Fibroblast of lung (primary cell): ENCODE measurements around the gene VAPB. TPM values are rescaled to one million over a fixed set of nuclear protein-coding genes. Genes with fewer than 3 reads are reported as not detected.

Experiments
- DNase-seq, 2 donors: peaks; one replicate each; pipeline versions ENCODE4 v3.0.0 to v3.0.0-alpha.2; 2010; ENCODE audit warnings: low read depth in 2 of 2
- H2AFZ ChIP-seq: 2 replicates; pipeline ENCODE4 v1.5.1; 2012; ENCODE audit warnings: low read length, control low read depth, inconsistent platforms
- H3K27ac ChIP-seq: 2 replicates; pipeline ENCODE4 v1.5.1; 2011; ENCODE audit warnings: low read length, control low read depth; ENCODE audit not compliant: insufficient read depth
- H3K27me3 ChIP-seq: 2 replicates; pipeline ENCODE4 v1.5.1; 2011; ENCODE audit warnings: mild to moderate bottlenecking, low read length; ENCODE audit not compliant: control insufficient read depth, insufficient read depth
- H3K36me3 ChIP-seq: 2 replicates; pipeline ENCODE4 v1.5.1; 2011; ENCODE audit warnings: low read length; ENCODE audit not compliant: control insufficient read depth, insufficient read depth
- H3K4me1 ChIP-seq: 2 replicates; pipeline ENCODE4 v1.5.1; 2011; ENCODE audit warnings: low read length; ENCODE audit not compliant: control insufficient read depth, insufficient read depth; ENCODE audit errors: extremely low read depth
- H3K4me2 ChIP-seq: 2 replicates; pipeline ENCODE4 v1.5.1; 2011; ENCODE audit warnings: low read length, control low read depth; ENCODE audit not compliant: insufficient read depth; ENCODE audit errors: extremely low read depth
- H3K4me3 ChIP-seq, 4 experiments: fragments of 200-600 bp in 1 of 4; sonication (generic) in 1 of 4; replicated peaks in 1 of 4; 2 replicates each; pipeline ENCODE4 v1.5.1; 2011 to 2016; ENCODE audit warnings: low read length in 4 of 4, low read depth in 3 of 4, mild to moderate bottlenecking in 3 of 4, control low read depth in 2 of 4, inconsistent platforms in 1 of 4, mixed read lengths in 1 of 4; ENCODE audit not compliant: insufficient read depth in 1 of 4; ENCODE audit errors: control extremely low read depth in 1 of 4
- H3K79me2 ChIP-seq: 2 replicates; pipeline ENCODE4 v1.5.1; 2012; ENCODE audit warnings: mild to moderate bottlenecking, low read length, inconsistent platforms; ENCODE audit not compliant: control insufficient read depth, insufficient read depth
- H3K9ac ChIP-seq: 2 replicates; pipeline ENCODE4 v1.5.1; 2011; ENCODE audit warnings: mild to moderate bottlenecking, low read length, control low read depth; ENCODE audit not compliant: insufficient read depth
- H3K9me3 ChIP-seq: 2 replicates; pipeline ENCODE4 v1.5.1; 2012; ENCODE audit warnings: low read depth, low read length; ENCODE audit not compliant: control insufficient read depth, insufficient read depth
- H4K20me1 ChIP-seq: 2 replicates; pipeline ENCODE4 v1.5.1; 2011; ENCODE audit warnings: low read length; ENCODE audit not compliant: control insufficient read depth, insufficient read depth; ENCODE audit errors: extremely low read depth
- CTCF ChIP-seq, 2 donors: IDR thresholded peaks in 1 of 2; conservative IDR thresholded peaks in 1 of 2; 1 replicate in 1 of 2; 2 replicates in 1 of 2; pipeline ENCODE4 v1.5.1; 2011 to 2012; ENCODE audit warnings: low read length in 2 of 2, control low read depth in 1 of 2, inconsistent platforms in 1 of 2, low read depth in 1 of 2, mild to moderate bottlenecking in 1 of 2
- EZH2 ChIP-seq: IDR thresholded peaks from 2 replicates; pipeline ENCODE4 v1.5.1; 2012; ENCODE audit warnings: low read length, control low read depth, mild to moderate bottlenecking; ENCODE audit errors: missing control alignments
- polyA minus RNA-seq: library from RNA; depleted of rRNA, polyadenylated mRNA; stranded (reverse); fragments of >200 nt; gene quantifications from 2 replicates; pipeline ENCODE4 v1.2.3, GENCODE V29; 2011; ENCODE audit warnings: low replicate concordance
- polyA plus RNA-seq, 2 donors: library from polyadenylated mRNA; depleted of rRNA in 1 of 2; stranded (reverse) in 1 of 2; unstranded in 1 of 2; fragments of >200 nt; gene quantifications; 2 replicates each; pipeline ENCODE4 v1.2.1, GENCODE V29; 2011 to 2012; ENCODE audit warnings: missing spikeins in 1 of 2
- total RNA-seq: library from RNA; depleted of rRNA; stranded (reverse); fragments of >200 nt; gene quantifications from 2 replicates; pipeline ENCODE4 v1.2.1, GENCODE V29; 2014

Gene VAPB
- total RNA-seq (10.8 and 13.0 TPM in 2 replicates), polyA plus RNA-seq (38.7 and 43.7 TPM in 2 replicates), polyA minus RNA-seq (16.5 and 22.9 TPM in 2 replicates)
- 35.3 and 39.5 TPM in 2 replicates for polyA plus RNA-seq (2012)

- Histone ChIP-seq H3K9me3 (no peaks in the 10 kb centered on the region), H3K4me2 (peak within 1 kb of the TSS; percentile 97), H2AFZ (peak within 1 kb of the TSS; percentile 58), H3K27ac (peak within 1 kb of the TSS; percentile 95), H3K9ac (peak within 1 kb of the TSS; percentile 97), H4K20me1 (no peaks in the 10 kb centered on the region), H3K79me2 (peaks cover 47% of the 10 kb centered on the region), H3K4me3 (peak within 1 kb of the TSS; percentile 60 to 94 (median 88)), H3K36me3 (peaks cover 2% of the 10 kb centered on the region), H3K4me1 (no peaks in the 10 kb centered on the region), H3K27me3 (no peaks in the 10 kb centered on the region)
- peak; percentile 92 to 96 for DNase-seq
- TF ChIP-seq EZH2 (no peak), CTCF (conservative IDR thresholded peaks at IDR 0.05 in 1 of 2, IDR thresholded peaks at IDR 0.05 in 1 of 2; ENCODE audit: low read depth in 1 of 2, low read length in 2 of 2) (no peak)
Observed at GRCh38 chr20:58388882-58389323, at the start of gene VAPB. Gene VAPB (plus strand): TSS chr20:58389229. CDS start chr20:58389460, 231 bp downstream.

GRCh38 chr20:58339741-58340140 is 49.3 kb upstream of the VAPB start:
- H2AFZ ChIP-seq, result no peak overlapping the region
- H3K36me3 ChIP-seq, result no peaks in the 10 kb centered on the region
- no peak overlapping the region for H3K4me2 ChIP-seq
- no peaks in the 10 kb centered on the region for H3K9me3 ChIP-seq
- H3K79me2 ChIP-seq, result peaks cover 53% of the 10 kb centered on the region
- no peak overlapping the region for H3K4me3 ChIP-seq
- H3K27ac ChIP-seq, result no peak overlapping the region
- no peak for TF ChIP-seq EZH2
- no peak for TF ChIP-seq CTCF (conservative IDR thresholded peaks at IDR 0.05 in 1 of 2, IDR thresholded peaks at IDR 0.05 in 1 of 2; ENCODE audit: low read depth in 1 of 2, low read length in 2 of 2)
- no peak overlapping the region for H3K9ac ChIP-seq
- H3K4me1 ChIP-seq, result peaks cover 19% of the 10 kb centered on the region
- no peak for DNase-seq
- no peaks in the 10 kb centered on the region for H3K27me3 ChIP-seq
- H4K20me1 ChIP-seq, result no peaks in the 10 kb centered on the region

GRCh38 chr20:58340151-58340550 is 48.9 kb upstream of the VAPB start:
- Histone ChIP-seq H3K4me3 (no peak overlapping the region), H2AFZ (no peak overlapping the region), H3K4me2 (no peak overlapping the region), H3K36me3 (no peaks in the 10 kb centered on the region), H3K9me3 (no peaks in the 10 kb centered on the region), H3K4me1 (peaks cover 19% of the 10 kb centered on the region), H3K79me2 (peaks cover 50% of the 10 kb centered on the region), H4K20me1 (no peaks in the 10 kb centered on the region), H3K27ac (no peak overlapping the region), H3K27me3 (no peaks in the 10 kb centered on the region), H3K9ac (no peak overlapping the region)
- no peak for DNase-seq
- TF ChIP-seq CTCF (conservative IDR thresholded peaks at IDR 0.05 in 1 of 2, IDR thresholded peaks at IDR 0.05 in 1 of 2; ENCODE audit: low read depth in 1 of 2, low read length in 2 of 2), result no peak
- no peak for TF ChIP-seq EZH2
